SK-N-SH (cell line): ENCODE measurements around the gene SPDEF.

Experiments
- CTCF ChIP-seq: fragments of 200-600 bp; sonication (generic); IDR thresholded peaks from 2 replicates; pipeline ENCODE4 v1.6.1; 2017; ENCODE audit warnings: antibody characterized with exemption, mild to moderate bottlenecking, moderate library complexity
- MEF2A ChIP-seq: IDR thresholded peaks from 2 replicates; pipeline ENCODE4 v1.4.0; 2012; ENCODE audit warnings: low read depth, borderline replicate concordance
- TF ChIP-seq, protein P1 (sequence below): IDR thresholded peaks from 2 replicates; pipeline ENCODE4; 2012

GRCh38 chr6:34554291-34555006, 1.7 kb downstream of the SPDEF start:
- TF ChIP-seq CTCF (no peak), MEF2A (no peak)
- TF ChIP-seq, protein P1, sequence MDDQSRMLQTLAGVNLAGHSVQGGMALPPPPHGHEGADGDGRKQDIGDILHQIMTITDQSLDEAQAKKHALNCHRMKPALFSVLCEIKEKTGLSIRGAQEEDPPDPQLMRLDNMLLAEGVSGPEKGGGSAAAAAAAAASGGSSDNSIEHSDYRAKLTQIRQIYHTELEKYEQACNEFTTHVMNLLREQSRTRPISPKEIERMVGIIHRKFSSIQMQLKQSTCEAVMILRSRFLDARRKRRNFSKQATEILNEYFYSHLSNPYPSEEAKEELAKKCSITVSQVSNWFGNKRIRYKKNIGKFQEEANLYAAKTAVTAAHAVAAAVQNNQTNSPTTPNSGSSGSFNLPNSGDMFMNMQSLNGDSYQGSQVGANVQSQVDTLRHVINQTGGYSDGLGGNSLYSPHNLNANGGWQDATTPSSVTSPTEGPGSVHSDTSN, result no peak
